Astrocyte (in vitro differentiated cells and primary cell): Measurements from ENCODE around the gene KCNN4.

Experiments used
- CTCF ChIP-seq: IDR thresholded peaks from 2 replicates; pipeline ENCODE4 v1.5.1; 2011; ENCODE audit warnings: low read depth, mild to moderate bottlenecking, inconsistent platforms, low read length, moderate library complexity; ENCODE audit not compliant: insufficient read depth
- EZH2 ChIP-seq: IDR thresholded peaks from 2 replicates; pipeline ENCODE4 v1.6.1; 2012; ENCODE audit warnings: mild to moderate bottlenecking, low read length, inconsistent platforms; ENCODE audit not compliant: insufficient read depth

- TF ChIP-seq CTCF: no peak
- TF ChIP-seq EZH2: no peak
Observed at GRCh38 chr19:43747557-43748204, 33.1 kb downstream of the KCNN4 start.
